ENCODE results near the gene SAC3D1. TPM values are rescaled to one million over a fixed set of nuclear protein-coding genes. Genes with fewer than 3 reads are reported as not detected.

Gene SAC3D1
- total and polyA plus RNA-seq, 2 of the 8 experiments (the other 6 are each of a cell fraction or from before 2014, with no cell fraction given): 19.4 to 25.8 TPM

- TF ChIP-seq NANOG (IDR thresholded peaks at IDR 0.05; ENCODE audit: insufficient read depth, low read depth, low read length, poor library complexity, severe bottlenecking) (no peak), GTF2F1 (IDR thresholded peaks at IDR 0.05; ENCODE audit: borderline replicate concordance, low read depth, low read length) (no peak), HDAC2 (IDR thresholded peaks at IDR 0.05; ENCODE audit: borderline replicate concordance in 1 of 2, low read depth in 2 of 2, low read length in 2 of 2) (peak in 1 of 2 experiments; percentile 54; a peak in 1 of 4 replicates), JUN (IDR thresholded peaks at IDR 0.05; ENCODE audit: low read depth, low read length) (no peak), ATF3 (IDR thresholded peaks at IDR 0.05; ENCODE audit: insufficient read depth, low read depth, low read length) (peak; percentile 91), CREB1 (IDR thresholded peaks at IDR 0.05) (peak; percentile 100), CTBP2 (IDR thresholded peaks at IDR 0.05; ENCODE audit: borderline replicate concordance, insufficient read depth, insufficient read length, low read length) (no peak), KDM4A (IDR thresholded peaks at IDR 0.05; ENCODE audit: low read depth, low read length, severe bottlenecking) (peak; percentile 94), TCF12 (IDR thresholded peaks at IDR 0.05; ENCODE audit: low read depth, low read length) (no peak), FOSL1 (IDR thresholded peaks at IDR 0.05; ENCODE audit: insufficient read depth, low read depth, low read length) (no peak), SRF (IDR thresholded peaks at IDR 0.05; ENCODE audit: low read depth, low read length) (peak; percentile 79), RXRA (IDR thresholded peaks at IDR 0.05; ENCODE audit: insufficient read depth, low read depth, low read length) (no peak), POLR2AphosphoS5 (IDR thresholded peaks at IDR 0.05; ENCODE audit: low read depth, low read length) (peak; percentile 67), CTCF (IDR thresholded peaks at IDR 0.05; ENCODE audit: control extremely low read depth in 1 of 3, insufficient read depth in 1 of 3, low read depth in 1 of 3, low read length in 3 of 3) (no peak; a peak in 1 of 4 replicates), RFX5 (IDR thresholded peaks at IDR 0.05; ENCODE audit: borderline replicate concordance, low read depth, low read length) (no peak), SIN3A (conservative IDR thresholded peaks at IDR 0.05 in 1 of 2, IDR thresholded peaks at IDR 0.05 in 1 of 2; ENCODE audit: low read depth in 1 of 2, low read length in 2 of 2) (peak; percentile 21 to 98; a peak in 2 of 4 replicates), TAF7 (optimal IDR thresholded peaks at IDR 0.05; ENCODE audit: borderline replicate concordance, low read depth, low read length) (peak; percentile 76), PHF8 (conservative IDR thresholded peaks at IDR 0.05; ENCODE audit: low read depth, low read length) (peak; percentile 93), RBBP5 (IDR thresholded peaks at IDR 0.05; ENCODE audit: borderline replicate concordance, low read depth, low read length) (peak; percentile 98), SP2 (IDR thresholded peaks at IDR 0.05; ENCODE audit: low read length) (no peak)
Observed at GRCh38 chr11:65083834-65084597, 43.0 kb downstream of the SAC3D1 start, which contains the start of the genes CDCA5 and ZFPL1 (continued).
